Osteocyte (in vitro differentiated cells): ENCODE results near the gene NFKB2. TPM values are rescaled to one million over a fixed set of nuclear protein-coding genes. Genes with fewer than 3 reads are reported as not detected.

ENCODE experiments used
- DNase-seq: peaks from one replicate; pipeline ENCODE4 v3.0.0; 2021; ENCODE audit warnings: mixed read lengths; ENCODE audit not compliant: unreplicated experiment; ENCODE audit errors: extremely low spot score
- H3K27ac Mint-ChIP-seq: one replicate; pipeline ENCODE4 v1.8.0; 2021; ENCODE audit warnings: mild to moderate bottlenecking, mixed read lengths; ENCODE audit not compliant: unreplicated experiment
- H3K27me3 Mint-ChIP-seq: one replicate; pipeline ENCODE4 v1.8.0; 2021; ENCODE audit warnings: mixed read lengths; ENCODE audit not compliant: unreplicated experiment
- H3K36me3 Mint-ChIP-seq: one replicate; pipeline ENCODE4 v1.8.0; 2021; ENCODE audit warnings: mixed read lengths; ENCODE audit not compliant: unreplicated experiment
- H3K4me1 Mint-ChIP-seq: one replicate; pipeline ENCODE4 v1.8.0; 2021; ENCODE audit warnings: mixed read lengths; ENCODE audit not compliant: unreplicated experiment
- H3K4me3 Mint-ChIP-seq: one replicate; pipeline ENCODE4 v1.8.0; 2021; ENCODE audit warnings: mild to moderate bottlenecking, moderate library complexity, mixed read lengths; ENCODE audit not compliant: unreplicated experiment
- H3K9me3 Mint-ChIP-seq: one replicate; pipeline ENCODE4 v1.8.0; 2021; ENCODE audit warnings: mixed read lengths; ENCODE audit not compliant: unreplicated experiment
- CTCF ChIP-seq: fragments of 200-600 bp; sonication (generic); IDR thresholded peaks from 2 replicates; pipeline ENCODE4 v1.5.0; 2021; ENCODE audit warnings: antibody characterized with exemption, mild to moderate bottlenecking, moderate library complexity
- total RNA-seq: library from RNA; stranded (reverse); gene quantifications from 2 replicates; pipeline ENCODE4 v1.2.1, GENCODE V29; 2021

Gene NFKB2
- total RNA-seq, 1 donor from 2014 or later = 38.6 TPM

GRCh38 chr10:102408131-102408727, 12.7 kb downstream of the NFKB2 start:
- Mint-ChIP-seq H3K27ac (no peak overlapping the region), H3K4me1 (peaks cover 20% of the 10 kb centered on the region), H3K9me3 (no peaks in the 10 kb centered on the region), H3K4me3 (peak overlapping the region; percentile 61), H3K27me3 (peaks cover 36% of the 10 kb centered on the region), H3K36me3 (peaks cover 3% of the 10 kb centered on the region)
- no peak for DNase-seq
- no peak for TF ChIP-seq CTCF

GRCh38 chr10:102408728-102409603, 13.5 kb downstream of the NFKB2 start:
- H3K4me3 Mint-ChIP-seq = peak overlapping the region; percentile 52
- H3K4me1 Mint-ChIP-seq = peaks cover 20% of the 10 kb centered on the region
- H3K27ac Mint-ChIP-seq = no peak overlapping the region
- no peak for TF ChIP-seq CTCF
- DNase-seq = no peak
- H3K27me3 Mint-ChIP-seq = peaks cover 36% of the 10 kb centered on the region
- H3K9me3 Mint-ChIP-seq = no peaks in the 10 kb centered on the region
- H3K36me3 Mint-ChIP-seq = peaks cover 3% of the 10 kb centered on the region

GRCh38 chr10:102409604-102410428, 14.3 kb downstream of the NFKB2 start:
- Mint-ChIP-seq H3K9me3 (no peaks in the 10 kb centered on the region), H3K36me3 (peaks cover 3% of the 10 kb centered on the region), H3K27ac (no peak overlapping the region), H3K4me3 (peak overlapping the region; percentile 52), H3K27me3 (peaks cover 39% of the 10 kb centered on the region), H3K4me1 (peaks cover 20% of the 10 kb centered on the region)
- no peak for DNase-seq
- TF ChIP-seq CTCF = no peak

GRCh38 chr10:102410429-102411073, 15.0 kb downstream of the NFKB2 start:
- H3K36me3 Mint-ChIP-seq = peaks cover 3% of the 10 kb centered on the region
- TF ChIP-seq CTCF = no peak
- H3K27ac Mint-ChIP-seq = no peak overlapping the region
- H3K4me3 Mint-ChIP-seq = peak overlapping the region; percentile 56
- DNase-seq = no peak
- peaks cover 20% of the 10 kb centered on the region for H3K4me1 Mint-ChIP-seq
- H3K9me3 Mint-ChIP-seq = no peaks in the 10 kb centered on the region
- H3K27me3 Mint-ChIP-seq = peaks cover 39% of the 10 kb centered on the region
